ENCODE results near the gene ADGRL3.

DNA sequence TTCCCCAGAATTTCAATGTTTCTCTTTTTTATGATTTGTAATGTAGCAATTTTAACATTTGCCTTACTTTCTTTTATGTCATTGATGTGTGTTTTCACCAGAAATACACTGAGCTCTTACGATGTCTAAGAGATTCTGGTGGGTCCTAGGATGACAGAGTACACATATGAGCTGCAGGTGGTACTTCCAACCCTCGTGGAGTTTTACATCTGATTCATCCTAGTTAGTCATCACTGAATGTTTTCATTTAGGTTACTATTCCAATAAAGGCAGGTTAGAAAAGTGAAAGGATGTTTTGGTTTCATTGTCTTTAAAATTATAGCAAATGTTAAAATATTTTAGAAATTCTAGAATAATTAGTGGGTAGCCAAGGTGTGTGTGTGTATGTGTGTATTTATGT lies 605.9 kb downstream of the ADGRL3 start:
- TF ChIP-seq, protein P1, sequence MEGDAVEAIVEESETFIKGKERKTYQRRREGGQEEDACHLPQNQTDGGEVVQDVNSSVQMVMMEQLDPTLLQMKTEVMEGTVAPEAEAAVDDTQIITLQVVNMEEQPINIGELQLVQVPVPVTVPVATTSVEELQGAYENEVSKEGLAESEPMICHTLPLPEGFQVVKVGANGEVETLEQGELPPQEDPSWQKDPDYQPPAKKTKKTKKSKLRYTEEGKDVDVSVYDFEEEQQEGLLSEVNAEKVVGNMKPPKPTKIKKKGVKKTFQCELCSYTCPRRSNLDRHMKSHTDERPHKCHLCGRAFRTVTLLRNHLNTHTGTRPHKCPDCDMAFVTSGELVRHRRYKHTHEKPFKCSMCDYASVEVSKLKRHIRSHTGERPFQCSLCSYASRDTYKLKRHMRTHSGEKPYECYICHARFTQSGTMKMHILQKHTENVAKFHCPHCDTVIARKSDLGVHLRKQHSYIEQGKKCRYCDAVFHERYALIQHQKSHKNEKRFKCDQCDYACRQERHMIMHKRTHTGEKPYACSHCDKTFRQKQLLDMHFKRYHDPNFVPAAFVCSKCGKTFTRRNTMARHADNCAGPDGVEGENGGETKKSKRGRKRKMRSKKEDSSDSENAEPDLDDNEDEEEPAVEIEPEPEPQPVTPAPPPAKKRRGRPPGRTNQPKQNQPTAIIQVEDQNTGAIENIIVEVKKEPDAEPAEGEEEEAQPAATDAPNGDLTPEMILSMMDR (IDR thresholded peaks at IDR 0.05) = no peak
- TF ChIP-seq EZH2 (IDR thresholded peaks at IDR 0.05) = no peak

Data from neural progenitor cell (in vitro differentiated cells).